NCI-H345 treated with DMSO at 0.1 percent for 48 hours (cell line): ENCODE measurements around the gene OLR1.

Experiments
- DNase-seq: peaks from one replicate; lab custom pipeline; 2025; ENCODE audit not compliant: unreplicated experiment; lab: John Stamatoyannopoulos, UW

The OLR1 gene

GRCh38 chr12:10110256-10110844 is 61.6 kb downstream of the OLR1 start:
- DNase-seq, result no peak
